NB4 (cell line): Measurements from ENCODE around the gene MAB21L3.

ENCODE experiments used
- CTCF ChIP-seq: IDR thresholded peaks from one replicate; pipeline ENCODE4 v1.5.1; 2012; ENCODE audit warnings: low read depth, low read length
- POLR2A ChIP-seq: IDR thresholded peaks from 2 replicates; pipeline ENCODE4 v1.6.1; 2011; ENCODE audit warnings: mild to moderate bottlenecking; ENCODE audit not compliant: insufficient read length; ENCODE audit errors: extremely low read depth
- TF ChIP-seq, protein P1 (sequence below): IDR thresholded peaks from 2 replicates; pipeline ENCODE4 v1.6.1; 2011; ENCODE audit warnings: low read depth, low read length

DNA sequence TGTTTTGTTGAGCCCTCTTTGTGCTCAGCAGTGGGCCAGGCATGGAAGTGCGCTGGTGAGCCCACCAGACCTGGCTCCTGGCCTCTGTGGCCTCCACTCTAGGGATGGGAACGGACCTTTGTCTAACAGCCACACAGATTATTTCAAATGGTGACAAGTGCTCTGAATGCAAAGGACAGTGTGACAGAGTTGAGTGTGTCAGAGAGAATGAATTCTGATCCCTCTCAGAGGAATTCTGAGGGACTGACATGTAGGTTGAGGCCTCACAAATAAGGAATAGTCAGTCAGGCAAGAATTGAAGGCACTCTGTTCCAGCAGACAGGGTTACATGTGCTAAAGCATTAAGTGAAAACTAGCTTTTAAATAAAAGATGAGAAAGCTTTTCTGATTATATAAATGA, 11.3 kb upstream of the MAB21L3 start:
- TF ChIP-seq POLR2A (no peak), CTCF (no peak)
- TF ChIP-seq, protein P1, sequence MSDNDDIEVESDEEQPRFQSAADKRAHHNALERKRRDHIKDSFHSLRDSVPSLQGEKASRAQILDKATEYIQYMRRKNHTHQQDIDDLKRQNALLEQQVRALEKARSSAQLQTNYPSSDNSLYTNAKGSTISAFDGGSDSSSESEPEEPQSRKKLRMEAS, result no peak
